ENCODE measurements around the gene FTL.

Gene FTL

GRCh38 chr19:48963371-48964204 lies 1.5 kb upstream of the FTL start:
- CTCF ChIA-PET = interaction anchor here (0.6 to 0.8 kb wide), 3 partner anchors 25 to 100 kb away, joined by 3 to 5 read pairs (median 4); no protein-coding TSS in a partner anchor
- POLR2A ChIA-PET (ENCODE audit: low non-redundant PET) = interaction anchor here (0.6 to 0.8 kb wide), 2 partner anchors 85 to 92 kb away, joined by 3 to 4 read pairs; partner anchors contain the start of gene PPP1R15A
- H3K27ac ChIP-seq = peak overlapping the region; percentile 95
- TF ChIP-seq, protein P1, sequence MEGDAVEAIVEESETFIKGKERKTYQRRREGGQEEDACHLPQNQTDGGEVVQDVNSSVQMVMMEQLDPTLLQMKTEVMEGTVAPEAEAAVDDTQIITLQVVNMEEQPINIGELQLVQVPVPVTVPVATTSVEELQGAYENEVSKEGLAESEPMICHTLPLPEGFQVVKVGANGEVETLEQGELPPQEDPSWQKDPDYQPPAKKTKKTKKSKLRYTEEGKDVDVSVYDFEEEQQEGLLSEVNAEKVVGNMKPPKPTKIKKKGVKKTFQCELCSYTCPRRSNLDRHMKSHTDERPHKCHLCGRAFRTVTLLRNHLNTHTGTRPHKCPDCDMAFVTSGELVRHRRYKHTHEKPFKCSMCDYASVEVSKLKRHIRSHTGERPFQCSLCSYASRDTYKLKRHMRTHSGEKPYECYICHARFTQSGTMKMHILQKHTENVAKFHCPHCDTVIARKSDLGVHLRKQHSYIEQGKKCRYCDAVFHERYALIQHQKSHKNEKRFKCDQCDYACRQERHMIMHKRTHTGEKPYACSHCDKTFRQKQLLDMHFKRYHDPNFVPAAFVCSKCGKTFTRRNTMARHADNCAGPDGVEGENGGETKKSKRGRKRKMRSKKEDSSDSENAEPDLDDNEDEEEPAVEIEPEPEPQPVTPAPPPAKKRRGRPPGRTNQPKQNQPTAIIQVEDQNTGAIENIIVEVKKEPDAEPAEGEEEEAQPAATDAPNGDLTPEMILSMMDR (conservative IDR thresholded peaks at IDR 0.05; ENCODE audit: low read depth) = no peak
- peak; percentile 75 for DNase-seq (ENCODE audit: low spot score)

- CTCF ChIA-PET = interaction anchor here (0.6 to 0.8 kb wide), 3 partner anchors 24 to 99 kb away, joined by 3 to 5 read pairs (median 4); no protein-coding TSS in a partner anchor
- POLR2A ChIA-PET (ENCODE audit: low non-redundant PET) = interaction anchor here (0.6 kb wide), 1 partner anchor 86 kb away, joined by 4 read pairs; no protein-coding TSS in a partner anchor
- TF ChIP-seq, protein P1 (conservative IDR thresholded peaks at IDR 0.05; ENCODE audit: low read depth) = no peak
- H3K27ac ChIP-seq = peak overlapping the region; percentile 95
- DNase-seq (ENCODE audit: low spot score) = no peak
Measured at GRCh38 chr19:48964205-48965039, 687 bp upstream of the FTL start.

DNA sequence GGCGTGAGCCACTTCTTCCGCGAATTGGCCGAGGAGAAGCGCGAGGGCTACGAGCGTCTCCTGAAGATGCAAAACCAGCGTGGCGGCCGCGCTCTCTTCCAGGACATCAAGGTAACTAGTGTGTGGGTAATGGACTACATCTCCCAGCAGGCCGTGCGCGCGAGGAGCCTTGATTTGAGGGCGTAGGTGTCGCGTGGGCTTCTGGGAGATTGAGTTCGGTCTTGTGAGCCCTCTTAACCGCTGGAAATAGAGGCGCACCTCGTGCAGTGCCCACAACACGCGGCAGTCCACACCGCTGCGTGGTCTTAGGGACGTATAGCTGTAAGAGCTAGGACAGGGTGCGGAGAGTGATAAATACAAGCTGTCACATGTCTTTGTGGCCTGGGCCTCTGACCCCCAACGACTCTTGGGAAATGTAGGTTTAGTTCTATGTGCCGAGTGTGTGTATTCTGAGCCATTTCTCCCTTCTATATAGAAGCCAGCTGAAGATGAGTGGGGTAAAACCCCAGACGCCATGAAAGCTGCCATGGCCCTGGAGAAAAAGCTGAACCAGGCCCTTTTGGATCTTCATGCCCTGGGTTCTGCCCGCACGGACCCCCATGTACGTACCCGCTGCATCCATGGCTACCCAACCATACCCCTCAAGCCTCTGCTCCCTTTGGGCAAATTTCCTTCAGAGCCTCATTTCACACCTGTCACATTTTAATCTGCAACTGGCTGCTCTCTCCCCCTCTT lies 864 bp downstream of the FTL start:
- H3K27ac ChIP-seq = peak overlapping the region; percentile 95
- TF ChIP-seq, protein P1 (conservative IDR thresholded peaks at IDR 0.05; ENCODE audit: low read depth) = no peak
- POLR2A ChIA-PET (ENCODE audit: low non-redundant PET) = interaction anchor here (0.6 to 1.1 kb wide), 3 partner anchors 26 to 90 kb away, joined by 3 to 11 read pairs (median 3); no protein-coding TSS in a partner anchor
- peak; percentile 76 for DNase-seq (ENCODE audit: low spot score)
- CTCF ChIA-PET = no interaction called here

DNA sequence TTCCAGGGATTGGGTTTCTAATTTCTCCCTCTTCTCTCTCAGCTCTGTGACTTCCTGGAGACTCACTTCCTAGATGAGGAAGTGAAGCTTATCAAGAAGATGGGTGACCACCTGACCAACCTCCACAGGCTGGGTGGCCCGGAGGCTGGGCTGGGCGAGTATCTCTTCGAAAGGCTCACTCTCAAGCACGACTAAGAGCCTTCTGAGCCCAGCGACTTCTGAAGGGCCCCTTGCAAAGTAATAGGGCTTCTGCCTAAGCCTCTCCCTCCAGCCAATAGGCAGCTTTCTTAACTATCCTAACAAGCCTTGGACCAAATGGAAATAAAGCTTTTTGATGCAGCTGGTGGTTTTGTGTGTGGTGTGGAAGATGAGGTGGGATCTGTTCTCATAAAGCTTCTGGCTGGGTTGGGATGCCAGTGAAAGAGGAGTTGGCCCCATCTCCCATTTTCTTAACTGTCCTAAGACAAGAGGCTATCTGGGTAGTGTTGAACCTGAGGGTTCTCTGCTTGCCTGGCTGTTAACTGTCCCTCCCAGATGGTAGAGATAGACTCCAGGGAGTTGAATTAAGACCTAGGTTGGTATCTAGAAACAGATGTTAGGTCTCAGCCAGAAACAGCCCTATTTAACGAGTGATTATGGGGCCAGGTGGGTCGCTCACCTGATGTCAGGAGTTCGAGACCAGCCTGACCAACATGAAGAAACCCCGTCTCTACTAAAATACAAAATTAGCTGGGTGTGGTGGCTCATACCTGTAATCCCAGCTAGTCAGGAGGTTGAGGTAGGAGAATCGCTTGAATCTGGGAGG lies 1.6 kb downstream of the FTL start:
- CTCF ChIA-PET = no interaction called here
- POLR2A ChIA-PET (ENCODE audit: low non-redundant PET) = interaction anchor here (0.5 to 1.7 kb wide), 4 partner anchors 49 to 101 kb away, joined by 3 to 4 read pairs (median 3); partner anchors contain the start of gene PPP1R15A
- TF ChIP-seq, protein P1 (conservative IDR thresholded peaks at IDR 0.05; ENCODE audit: low read depth) = no peak
- H3K27ac ChIP-seq = peak overlapping the region; percentile 95
- DNase-seq (ENCODE audit: low spot score) = no peak

DNA sequence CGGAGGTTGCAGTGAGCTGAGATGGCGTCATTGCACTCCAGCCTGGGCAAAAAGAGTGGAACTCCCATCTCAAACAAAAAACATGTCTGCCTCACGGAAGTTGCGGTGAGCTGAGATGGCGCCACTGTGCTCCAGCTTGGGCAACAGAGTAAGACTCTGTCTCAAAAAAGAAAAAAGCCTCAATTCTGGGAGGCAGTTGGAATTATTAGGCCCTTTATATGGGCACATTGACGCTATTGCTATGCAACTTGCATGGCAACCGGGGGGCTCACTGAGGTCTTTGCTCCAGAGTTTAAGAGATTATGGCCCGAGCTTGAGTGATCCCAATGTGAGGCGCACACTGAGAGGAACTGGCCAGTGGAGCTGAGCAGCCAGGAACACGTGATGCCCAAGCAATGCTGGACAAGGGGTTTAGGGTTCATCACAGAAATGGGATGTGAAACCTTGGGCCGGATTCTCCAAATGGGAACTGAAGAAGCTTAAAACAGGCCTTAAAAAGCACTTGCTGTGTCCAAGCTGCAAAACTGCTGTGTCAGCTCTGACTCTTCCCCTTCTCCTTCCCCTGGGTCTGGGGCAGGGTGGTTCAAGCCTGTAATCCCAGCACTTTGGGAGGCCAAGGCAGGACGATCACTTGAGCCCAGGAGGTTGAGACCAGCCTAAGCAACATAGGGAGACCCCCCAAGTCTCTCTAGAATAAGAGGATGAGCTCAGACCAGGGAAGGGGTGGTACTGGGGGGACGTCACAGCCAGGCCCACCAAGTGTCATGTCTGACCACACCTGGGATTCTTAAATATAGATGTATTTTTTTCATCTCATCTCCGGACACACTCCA lies 2.5 kb downstream of the FTL start:
- no peak for DNase-seq (ENCODE audit: low spot score)
- H3K27ac ChIP-seq = peak overlapping the region; percentile 95
- TF ChIP-seq, protein P1 (conservative IDR thresholded peaks at IDR 0.05; ENCODE audit: low read depth) = no peak
- POLR2A ChIA-PET (ENCODE audit: low non-redundant PET) = interaction anchor here (0.5 to 1.7 kb wide), 5 partner anchors 9 to 100 kb away, joined by 3 to 6 read pairs (median 3); partner anchors contain the start of gene PPP1R15A
- CTCF ChIA-PET = no interaction called here
